Skin epidermis (tissue), 12 donors: ENCODE results near the gene ADAP1.
A peak's percentile ranks its signal among the peaks of the same experiment; 100 is the strongest.

ENCODE experiments used
- H3K27ac ChIP-seq, 21 experiments: fragments of 200-600 bp; sonication (generic) in 11 of 21; one replicate each; pipeline ENCODE4 v1.5.0; 2020; ENCODE audit warnings: mild to moderate bottlenecking in 3 of 21, inconsistent platforms in 2 of 21, moderate library complexity in 2 of 21
- H3K4me3 ChIP-seq, 7 experiments: fragments of 200-600 bp; sonication (generic) in 2 of 7; one replicate each; pipeline ENCODE4 v1.5.0; 2020; ENCODE audit warnings: inconsistent platforms in 2 of 7, mild to moderate bottlenecking in 2 of 7, moderate library complexity in 1 of 7

Gene ADAP1

GRCh38 chr7:929311-929711 lies 25.2 kb downstream of the ADAP1 start:
- H3K27ac ChIP-seq, result peak overlapping the region in 1 of 21 experiments; percentile 51
- no peak overlapping the region for H3K4me3 ChIP-seq

- peak overlapping the region in 3 of 21 experiments; percentile 2 to 22 (median 6) for H3K27ac ChIP-seq
- H3K4me3 ChIP-seq, result no peak overlapping the region
Measured at GRCh38 chr7:927031-927671, 27.3 kb downstream of the ADAP1 start.

DNA sequence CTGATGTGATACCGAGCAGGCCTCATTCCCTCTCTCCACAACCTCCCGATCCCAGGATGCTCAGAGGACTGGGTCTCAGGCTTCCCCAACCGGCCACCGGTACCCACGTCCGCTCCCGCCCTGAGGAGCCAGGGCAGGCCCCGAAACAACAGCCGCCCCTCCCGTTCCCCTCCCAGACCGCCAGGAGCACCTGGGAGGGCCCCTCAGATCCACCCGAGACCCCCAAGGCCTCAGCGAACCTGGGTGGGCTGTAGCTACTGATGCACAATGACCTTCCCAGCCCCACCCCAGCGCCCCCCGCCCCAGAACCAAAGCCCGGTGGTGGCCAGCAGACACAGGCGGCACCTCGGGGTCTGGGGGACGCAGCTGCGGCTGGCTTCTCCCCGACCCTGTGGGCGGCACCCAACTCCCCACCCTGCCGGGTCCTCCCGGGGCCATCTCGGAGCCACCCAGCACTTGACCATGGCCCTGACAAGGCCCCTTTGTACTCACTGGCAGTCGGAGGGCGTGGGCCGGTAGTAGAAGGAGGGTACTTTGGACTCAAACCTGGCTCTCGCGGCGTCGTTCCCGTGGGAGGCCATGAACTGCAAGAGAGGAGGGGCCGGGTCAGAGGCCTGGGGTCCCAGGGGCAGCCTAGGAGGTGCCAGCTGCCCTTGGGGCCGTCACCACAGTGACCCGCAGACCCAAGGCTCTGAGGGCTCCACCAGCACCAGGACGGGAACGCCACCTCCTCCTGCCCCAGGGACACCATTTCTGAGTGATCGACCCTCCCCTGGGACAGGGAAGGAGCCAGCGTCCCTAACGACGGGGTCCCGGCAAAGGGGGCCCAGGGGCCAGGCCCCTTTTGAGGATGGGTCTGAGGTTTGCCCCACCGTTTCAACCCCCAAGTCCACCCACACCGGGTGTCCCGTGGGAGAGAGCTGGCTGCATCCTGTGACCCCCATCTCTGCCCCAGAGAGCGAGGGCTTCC lies 28.1 kb downstream of the ADAP1 start:
- H3K4me3 ChIP-seq, result no peak overlapping the region
- H3K27ac ChIP-seq, result peak overlapping the region in 3 of 21 experiments; percentile 2 to 37 (median 6)

- H3K27ac ChIP-seq, result peak overlapping the region in 4 of 21 experiments; percentile 2 to 75 (median 2)
- no peak overlapping the region for H3K4me3 ChIP-seq
Measured at GRCh38 chr7:925601-926000, 28.9 kb downstream of the ADAP1 start.

DNA sequence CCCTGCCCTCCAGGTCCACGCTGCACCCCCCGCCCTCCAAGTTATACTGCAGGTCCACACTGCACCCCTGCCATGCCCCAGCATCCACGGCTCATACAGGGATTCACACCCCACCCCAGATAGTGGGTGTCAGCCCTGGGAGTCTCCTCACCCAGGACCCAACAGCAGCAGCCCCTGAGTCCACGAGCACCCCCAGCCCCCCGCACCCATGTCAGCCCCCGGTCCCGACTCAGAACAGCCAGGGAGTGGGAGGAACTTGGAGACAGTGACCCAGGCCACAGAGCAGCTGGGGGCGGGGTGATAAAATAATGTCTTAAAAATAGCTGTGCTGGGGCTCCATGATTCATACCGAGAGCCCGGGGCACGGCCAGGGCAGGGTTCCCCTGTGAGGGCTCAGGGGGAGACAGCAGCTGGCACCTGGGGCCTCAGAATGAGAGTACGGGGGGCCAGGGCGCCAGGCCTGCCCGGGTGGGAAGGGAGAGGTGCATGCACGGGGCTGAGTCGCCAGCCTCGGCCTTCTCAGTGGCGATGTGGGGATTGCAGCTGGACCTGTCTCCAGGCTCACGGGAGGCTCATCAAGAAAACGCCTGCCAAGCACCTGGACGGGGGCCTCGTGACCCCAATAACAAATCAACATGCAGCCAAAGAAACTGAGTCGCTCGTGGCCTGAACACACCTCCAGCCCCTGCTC lies 29.8 kb downstream of the ADAP1 start:
- H3K27ac ChIP-seq, result peak overlapping the region in 7 of 21 experiments; percentile 1 to 75 (median 12)
- H3K4me3 ChIP-seq, result no peak overlapping the region

- Histone ChIP-seq H3K27ac (peak overlapping the region in 10 of 21 experiments; percentile 72 to 93 (median 85)), H3K4me3 (peak overlapping the region in 3 of 7 experiments; percentile 13 to 21 (median 13))
Measured at GRCh38 chr7:924042-924441, 30.4 kb downstream of the ADAP1 start.

GRCh38 chr7:923108-924041 lies 31.1 kb downstream of the ADAP1 start:
- Histone ChIP-seq H3K27ac (peak overlapping the region in 20 of 21 experiments; percentile 16 to 93 (median 76)), H3K4me3 (peak overlapping the region; percentile 10 to 32 (median 13))

- peak overlapping the region in 20 of 21 experiments; percentile 10 to 93 (median 76) for H3K27ac ChIP-seq
Measured at GRCh38 chr7:922334-923107, 32.0 kb downstream of the ADAP1 start.

GRCh38 chr7:921581-922333 lies 32.7 kb downstream of the ADAP1 start:
- H3K27ac ChIP-seq, result peak overlapping the region in 16 of 21 experiments; percentile 0 to 93 (median 77)
- H3K4me3 ChIP-seq, result peak overlapping the region in 3 of 7 experiments; percentile 0 to 13 (median 11)

More at GRCh38 chr7:922334-923107, 32.0 kb downstream of the ADAP1 start:
- H3K4me3 ChIP-seq, result peak overlapping the region; percentile 0 to 32 (median 13)

DNA sequence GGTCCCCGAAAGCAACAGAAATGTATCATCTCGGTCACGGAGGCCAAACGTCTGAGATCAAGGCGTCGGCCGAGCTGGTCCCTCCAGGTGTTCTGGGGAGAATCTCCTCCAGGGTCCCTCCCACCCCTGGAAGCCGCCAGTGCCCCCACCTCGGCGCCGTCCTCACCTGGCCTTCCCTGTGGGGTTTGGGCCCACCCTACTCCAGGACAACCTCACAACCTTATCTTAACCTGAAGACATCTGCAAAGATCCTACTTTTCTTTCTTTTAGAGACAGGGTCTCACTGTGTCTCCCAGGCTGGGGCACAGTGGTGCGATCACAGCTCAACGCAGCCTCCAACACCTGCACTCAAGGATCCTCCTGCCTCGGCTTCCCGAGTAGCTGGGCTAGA lies 33.4 kb downstream of the ADAP1 start:
- no peak overlapping the region for H3K4me3 ChIP-seq

DNA sequence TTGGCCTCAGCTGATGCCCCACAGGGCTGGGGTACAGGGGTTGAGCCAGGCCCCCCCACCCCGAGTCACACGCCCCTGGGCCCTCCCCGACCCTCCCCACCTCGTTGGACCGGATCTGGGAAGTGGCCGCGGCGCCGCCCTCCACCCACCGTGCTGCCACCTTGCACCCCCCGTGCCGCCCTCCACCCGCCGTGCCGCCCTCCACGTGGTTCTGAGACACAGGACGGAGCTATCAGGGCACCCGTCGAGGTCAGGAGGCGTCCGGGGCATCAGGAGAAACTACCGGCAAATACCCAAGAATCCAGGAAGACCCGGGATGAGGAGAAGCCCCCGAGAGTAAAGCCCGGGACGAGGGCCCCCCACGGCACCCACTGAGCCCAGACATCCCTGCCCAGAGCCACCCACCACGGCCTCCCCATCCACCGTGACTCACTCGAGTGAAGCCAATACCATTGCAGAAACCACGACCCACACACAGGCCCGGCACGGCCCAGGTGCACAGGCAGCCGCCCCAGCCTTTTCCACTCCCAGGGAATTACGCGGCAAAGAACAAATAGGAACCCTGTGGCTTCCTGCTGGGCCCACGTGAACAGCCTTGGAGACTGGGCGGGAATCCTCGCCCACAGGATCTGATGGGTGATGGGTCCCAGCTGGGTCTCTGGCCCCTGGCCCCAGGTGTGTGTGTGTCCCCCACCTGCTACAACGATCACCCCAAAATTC lies 34.0 kb downstream of the ADAP1 start:
- Histone ChIP-seq H3K27ac (peak overlapping the region in 1 of 21 experiments; percentile 30), H3K4me3 (no peak overlapping the region)

More for the DNA sequence above, 33.4 kb downstream of the ADAP1 start:
- no peak overlapping the region for H3K27ac ChIP-seq

GRCh38 chr7:919924-920341 lies 34.5 kb downstream of the ADAP1 start:
- H3K27ac ChIP-seq, result peak overlapping the region in 1 of 21 experiments; percentile 30
- no peak overlapping the region for H3K4me3 ChIP-seq

DNA sequence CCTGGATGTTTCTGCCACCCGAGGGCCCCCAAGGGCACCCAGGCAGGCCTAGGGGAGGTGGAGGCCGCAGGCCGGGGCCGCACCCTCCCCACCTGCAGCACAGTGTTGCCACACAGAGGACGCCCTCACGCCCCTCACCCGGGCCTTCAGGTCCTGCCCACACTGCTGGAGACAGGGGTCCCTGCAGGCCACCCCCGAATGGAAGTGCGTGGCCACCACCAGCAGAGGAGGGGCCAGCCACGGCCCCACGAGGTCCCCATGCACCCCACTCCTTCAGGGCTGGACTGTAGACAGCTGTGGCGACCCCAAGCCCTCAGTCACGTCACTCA lies 35.4 kb downstream of the ADAP1 start:
- Histone ChIP-seq H3K27ac (peak overlapping the region in 2 of 21 experiments; percentile 17 to 60), H3K4me3 (no peak overlapping the region)

DNA sequence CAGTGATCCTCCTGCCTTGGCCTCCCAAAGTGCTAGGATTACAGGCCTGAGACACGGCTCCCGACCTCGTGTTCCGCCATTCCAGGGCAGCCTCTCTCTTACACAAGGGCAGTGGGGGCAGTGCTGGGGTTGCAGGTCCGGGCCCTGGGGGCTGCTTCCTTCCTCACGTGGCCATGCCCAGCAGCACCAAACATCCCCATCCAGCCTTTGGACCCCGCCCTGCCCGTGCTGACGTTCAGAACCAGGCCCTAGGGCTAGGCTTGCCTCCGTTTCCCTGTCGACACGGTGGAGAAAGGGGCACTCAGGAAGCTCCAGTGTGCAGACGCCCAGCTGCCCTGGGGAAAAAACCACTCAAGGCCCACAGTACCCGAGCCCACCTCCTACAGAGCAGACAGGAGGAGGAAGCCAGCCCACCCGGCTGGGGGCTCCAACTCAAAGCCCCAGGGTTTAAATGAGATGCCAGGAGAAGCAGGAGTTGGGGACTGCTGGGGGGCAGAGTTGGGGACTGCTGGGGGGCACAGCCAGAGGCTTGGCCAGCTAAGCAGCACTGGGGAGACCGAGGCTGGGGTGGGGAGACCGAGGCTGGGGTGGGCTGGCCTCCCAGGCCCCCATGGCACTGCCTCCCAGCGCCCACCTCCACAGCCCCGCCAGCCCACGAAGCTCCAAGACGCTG lies 35.9 kb downstream of the ADAP1 start:
- H3K4me3 ChIP-seq, result no peak overlapping the region
- peak overlapping the region in 2 of 21 experiments; percentile 17 to 60 for H3K27ac ChIP-seq

DNA sequence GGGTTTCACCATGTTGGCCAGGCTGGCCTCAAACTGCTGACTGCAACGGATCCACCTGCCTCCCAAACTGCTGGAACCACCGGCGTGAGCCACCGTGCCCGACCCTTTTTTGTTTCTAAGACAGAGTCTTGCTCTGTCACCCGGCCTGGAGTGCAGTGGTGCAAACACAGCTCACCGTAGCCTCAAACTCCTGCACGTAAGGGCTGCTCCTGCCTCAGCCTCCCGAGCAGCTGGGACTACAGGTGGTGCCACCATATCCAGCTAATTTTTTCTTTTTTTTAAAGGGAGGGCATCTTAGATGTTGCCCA lies 36.4 kb downstream of the ADAP1 start:
- no peak overlapping the region for H3K4me3 ChIP-seq
- H3K27ac ChIP-seq, result peak overlapping the region in 1 of 21 experiments; percentile 60
